ENCODE data around the gene ZBTB7C.

Gene ZBTB7C

GRCh38 chr18:48216639-48217257 lies 192.4 kb downstream of the ZBTB7C start:
- no peak for DNase-seq (ENCODE audit: low read depth)
- no peak for TF ChIP-seq CTCF (IDR thresholded peaks at IDR 0.05; ENCODE audit: control insufficient read depth, extremely low read depth, insufficient read depth)

GRCh38 chr18:48215876-48216638 lies 193.1 kb downstream of the ZBTB7C start:
- DNase-seq (ENCODE audit: low read depth), result peak; percentile 26
- TF ChIP-seq CTCF (IDR thresholded peaks at IDR 0.05; ENCODE audit: control insufficient read depth, extremely low read depth, insufficient read depth), result no peak
- H3K4me3 ChIP-seq (ENCODE audit: low read depth, low read length), result no peak overlapping the region

More at GRCh38 chr18:48216639-48217257, 192.4 kb downstream of the ZBTB7C start:
- no peak overlapping the region for H3K4me3 ChIP-seq (ENCODE audit: low read depth, low read length)

- H3K4me3 ChIP-seq (ENCODE audit: low read depth, low read length), result no peak overlapping the region
- no peak for TF ChIP-seq CTCF (IDR thresholded peaks at IDR 0.05; ENCODE audit: control insufficient read depth, extremely low read depth, insufficient read depth)
- no peak for DNase-seq (ENCODE audit: low read depth)
Measured at GRCh38 chr18:48213791-48214190, 195.4 kb downstream of the ZBTB7C start.

- DNase-seq (ENCODE audit: low read depth), result no peak
- no peak for TF ChIP-seq CTCF (IDR thresholded peaks at IDR 0.05; ENCODE audit: control insufficient read depth, extremely low read depth, insufficient read depth)
- no peak overlapping the region for H3K4me3 ChIP-seq (ENCODE audit: low read depth, low read length)
Measured at GRCh38 chr18:48208432-48209140, 200.6 kb downstream of the ZBTB7C start.

- no peak for DNase-seq (ENCODE audit: low read depth)
- no peak overlapping the region for H3K4me3 ChIP-seq (ENCODE audit: low read depth, low read length)
- TF ChIP-seq CTCF (IDR thresholded peaks at IDR 0.05; ENCODE audit: control insufficient read depth, extremely low read depth, insufficient read depth), result no peak
Measured at GRCh38 chr18:48207733-48208132, 201.4 kb downstream of the ZBTB7C start.

GRCh38 chr18:48206887-48207286 lies 202.3 kb downstream of the ZBTB7C start:
- DNase-seq (ENCODE audit: low read depth), result peak; percentile 87
- no peak overlapping the region for H3K4me3 ChIP-seq (ENCODE audit: low read depth, low read length)
- no peak for TF ChIP-seq CTCF (IDR thresholded peaks at IDR 0.05; ENCODE audit: control insufficient read depth, extremely low read depth, insufficient read depth)

Measured in LNCaP clone FGC (cell line).